OCI-LY3 (cell line): ENCODE measurements around the gene CNTFR.

Experiments used
- H2AFZ ChIP-seq: fragments of 200-600, 300-600 bp; shearing (Covaris generic); 2 replicates; pipeline ENCODE4 v1.6.0; 2014; ENCODE audit warnings: antibody characterized with exemption, low read depth, low read length
- H3K27ac ChIP-seq: fragments of 200-600, 300-600 bp; sonication (generic); 2 replicates; pipeline ENCODE4 v1.5.1; 2014; ENCODE audit warnings: mild to moderate bottlenecking, low read length, moderate library complexity, mixed read lengths
- H3K27me3 ChIP-seq: fragments of 200-600, 300-600 bp; sonication (generic); 2 replicates; pipeline ENCODE4 v1.6.1; 2014; ENCODE audit warnings: low read depth, low read length, mixed read lengths
- H3K36me3 ChIP-seq: fragments of 200-600, 300-600 bp; sonication (generic); replicated peaks from 2 replicates; pipeline ENCODE3; 2014; ENCODE audit warnings: low read depth, low read length, mixed read lengths
- H3K4me1 ChIP-seq: fragments of 300-600, 200-600 bp; sonication (generic); 2 replicates; pipeline ENCODE4 v1.6.1; 2014; ENCODE audit warnings: low read length, mixed read lengths
- H3K4me2 ChIP-seq: fragments of 200-600, 300-600 bp; sonication (generic); 2 replicates; pipeline ENCODE4 v1.6.1; 2014; ENCODE audit warnings: low read length, mixed read lengths
- H3K4me3 ChIP-seq: fragments of 300-600, 200-600 bp; sonication (generic); 2 replicates; pipeline ENCODE4 v1.5.1; 2014; ENCODE audit warnings: antibody characterized with exemption, mild to moderate bottlenecking, low read length, moderate library complexity
- H3K79me2 ChIP-seq: fragments of 300-600, 200-600 bp; shearing (Covaris generic); 2 replicates; pipeline ENCODE4 v1.6.1; 2014; ENCODE audit warnings: mild to moderate bottlenecking, low read length, mixed read lengths
- H3K9ac ChIP-seq: fragments of 300-600, 200-600 bp; shearing (Covaris generic); 2 replicates; pipeline ENCODE4 v1.6.0; 2014; ENCODE audit warnings: mild to moderate bottlenecking, low read length, moderate library complexity
- H3K9me3 ChIP-seq: fragments of 200-600, 300-600 bp; shearing (Covaris generic); 2 replicates; pipeline ENCODE4 v1.6.1; 2014; ENCODE audit warnings: low read length, mixed read lengths; ENCODE audit not compliant: insufficient read depth
- H4K20me1 ChIP-seq: fragments of 200-600, 300-600 bp; sonication (generic); 2 replicates; pipeline ENCODE4 v1.6.1; 2016; ENCODE audit warnings: low read length, mixed read lengths; ENCODE audit not compliant: insufficient read depth
- CTCF ChIP-seq: fragments of 200-600, 300-600 bp; sonication (generic); IDR thresholded peaks from 2 replicates; pipeline ENCODE4 v1.5.1; 2014; ENCODE audit warnings: antibody characterized with exemption, low read length, low read depth
- EZH2phosphoT487 ChIP-seq: fragments of 200-600 bp; shearing (Covaris generic); IDR thresholded peaks from 2 replicates; pipeline ENCODE4 v1.6.1; 2018; ENCODE audit warnings: antibody characterized with exemption, mixed run types, low read depth

The CNTFR gene

GRCh38 chr9:34572628-34573027, 16.9 kb downstream of the CNTFR start:
- TF ChIP-seq EZH2phosphoT487 (no peak), CTCF (no peak)
- H3K9ac ChIP-seq: no peak overlapping the region

GRCh38 chr9:34572092-34572491, 17.4 kb downstream of the CNTFR start:
- Histone ChIP-seq H3K4me3 (no peak overlapping the region), H3K4me2 (peak overlapping the region; percentile 59)

More at GRCh38 chr9:34572628-34573027, 16.9 kb downstream of the CNTFR start:
- Histone ChIP-seq H3K36me3 (no peaks in the 10 kb centered on the region), H3K9me3 (no peaks in the 10 kb centered on the region), H3K27ac (no peak overlapping the region), H3K4me3 (no peak overlapping the region), H3K4me2 (peak overlapping the region; percentile 59; the same call in 1 of the 2 replicates), H3K27me3 (no peaks in the 10 kb centered on the region), H3K79me2 (no peaks in the 10 kb centered on the region), H4K20me1 (no peaks in the 10 kb centered on the region), H3K4me1 (peaks cover 47% of the 10 kb centered on the region), H2AFZ (no peak overlapping the region)

GRCh38 chr9:34571481-34571810, 18.1 kb downstream of the CNTFR start:
- Histone ChIP-seq H3K9ac (peak overlapping the region; percentile 48; the same call in 1 of the 2 replicates), H3K79me2 (no peaks in the 10 kb centered on the region), H3K9me3 (no peaks in the 10 kb centered on the region), H3K27ac (peak overlapping the region; percentile 52; the same call in 1 of the 2 replicates), H4K20me1 (no peaks in the 10 kb centered on the region), H3K27me3 (no peaks in the 10 kb centered on the region), H3K4me1 (peaks cover 47% of the 10 kb centered on the region), H3K4me2 (peak overlapping the region; percentile 59), H3K4me3 (no peak overlapping the region; the same call in 1 of the 2 replicates), H3K36me3 (no peaks in the 10 kb centered on the region), H2AFZ (peak overlapping the region; percentile 73; the same call in 1 of the 2 replicates)
- no peak for TF ChIP-seq CTCF
- TF ChIP-seq EZH2phosphoT487: no peak

More at GRCh38 chr9:34572092-34572491, 17.4 kb downstream of the CNTFR start:
- Histone ChIP-seq H3K79me2 (no peaks in the 10 kb centered on the region), H3K9ac (peak overlapping the region; percentile 14; the same call in 1 of the 2 replicates), H3K27me3 (no peaks in the 10 kb centered on the region), H3K27ac (no peak overlapping the region), H3K9me3 (no peaks in the 10 kb centered on the region), H3K36me3 (no peaks in the 10 kb centered on the region), H2AFZ (no peak overlapping the region), H3K4me1 (peaks cover 47% of the 10 kb centered on the region), H4K20me1 (no peaks in the 10 kb centered on the region)
- TF ChIP-seq CTCF: no peak
- TF ChIP-seq EZH2phosphoT487: no peak

- TF ChIP-seq EZH2phosphoT487 (no peak), CTCF (no peak)
- H3K9me3 ChIP-seq: no peaks in the 10 kb centered on the region
- H3K4me1 ChIP-seq: peaks cover 47% of the 10 kb centered on the region
- peak overlapping the region; percentile 59 for H3K4me2 ChIP-seq
- H3K9ac ChIP-seq: peak overlapping the region; percentile 48; the same call in 1 of the 2 replicates
- H3K79me2 ChIP-seq: no peaks in the 10 kb centered on the region
- H2AFZ ChIP-seq: peak overlapping the region; percentile 73; the same call in 1 of the 2 replicates
- H3K27ac ChIP-seq: peak overlapping the region; percentile 52; the same call in 1 of the 2 replicates
- H4K20me1 ChIP-seq: no peaks in the 10 kb centered on the region
- no peaks in the 10 kb centered on the region for H3K36me3 ChIP-seq
- H3K4me3 ChIP-seq: no peak overlapping the region; the same call in 1 of the 2 replicates
- no peaks in the 10 kb centered on the region for H3K27me3 ChIP-seq
Measured at GRCh38 chr9:34570809-34571480, 18.6 kb downstream of the CNTFR start.
